HEK293T (cell line): ENCODE measurements around the gene USP43.

Experiments
- CTCF ChIA-PET: fragments of 350-600 bp; formaldehyde crosslinking; extraction: SDS; loops from one replicate; lab custom pipeline; 2021; ENCODE audit warnings: antibody characterized with exemption, inconsistent platforms; lab: Yijun Ruan, JAX
- POLR2A ChIA-PET: fragments of 350-600 bp; formaldehyde crosslinking; extraction: SDS; loops from one replicate; lab custom pipeline; 2020; ENCODE audit warnings: antibody characterized with exemption, inconsistent platforms; lab: Yijun Ruan, JAX
- DNase-seq: peaks from one replicate; pipeline ENCODE4 v3.0.0; 2012; ENCODE audit warnings: mixed read lengths; ENCODE audit errors: extremely low spot score
- ARNT ChIP-seq: fragments of 450-650 bp; IDR thresholded peaks from 2 replicates; pipeline ENCODE4 v1.6.1; 2017; ENCODE audit warnings: mild to moderate bottlenecking
- BHLHE40 ChIP-seq: fragments of 450-650 bp; IDR thresholded peaks from 2 replicates; pipeline ENCODE4 v1.6.1; 2016; ENCODE audit warnings: mild to moderate bottlenecking, moderate library complexity, borderline replicate concordance
- CTBP1 ChIP-seq: fragments of 450-650 bp; IDR thresholded peaks from 2 replicates; pipeline ENCODE4 v1.6.1; 2016; ENCODE audit warnings: borderline replicate concordance
- ELF4 ChIP-seq: fragments of 450-650 bp; IDR thresholded peaks from 2 replicates; pipeline ENCODE4 v1.6.1; 2017; ENCODE audit warnings: antibody characterized with exemption
- FOXA1 ChIP-seq: fragments of 450-650 bp; IDR thresholded peaks from 2 replicates; pipeline ENCODE4 v1.6.1; 2016; ENCODE audit warnings: mild to moderate bottlenecking
- FOXK2 ChIP-seq: fragments of 450-650 bp; IDR thresholded peaks from 2 replicates; pipeline ENCODE4 v1.6.1; 2016; ENCODE audit warnings: mild to moderate bottlenecking
- FOXM1 ChIP-seq: fragments of 450-650 bp; IDR thresholded peaks from 2 replicates; pipeline ENCODE4 v1.6.1; 2017; ENCODE audit warnings: mild to moderate bottlenecking, borderline replicate concordance
- HDGF ChIP-seq: fragments of 450-650 bp; IDR thresholded peaks from 2 replicates; pipeline ENCODE4 v1.6.1; 2017; ENCODE audit warnings: antibody characterized with exemption, borderline replicate concordance
- L3MBTL2 ChIP-seq: fragments of 450-650 bp; conservative IDR thresholded peaks from 2 replicates; pipeline ENCODE4 v1.6.1; 2016; ENCODE audit warnings: mild to moderate bottlenecking
- LEF1 ChIP-seq: fragments of 450-650 bp; IDR thresholded peaks from 2 replicates; pipeline ENCODE4 v1.6.1; 2017; ENCODE audit warnings: mild to moderate bottlenecking, borderline replicate concordance
- NFRKB ChIP-seq: fragments of 450-650 bp; IDR thresholded peaks from 2 replicates; pipeline ENCODE4 v1.6.1; 2016; ENCODE audit warnings: mild to moderate bottlenecking, moderate library complexity
- PKNOX1 ChIP-seq: fragments of 450-650 bp; IDR thresholded peaks from 2 replicates; pipeline ENCODE4 v1.6.1; 2016
- SP1 ChIP-seq: fragments of 450-650 bp; IDR thresholded peaks from 2 replicates; pipeline ENCODE4 v1.6.1; 2017
- SUZ12 ChIP-seq: fragments of 450-650 bp; IDR thresholded peaks from 2 replicates; pipeline ENCODE4 v1.6.1; 2016; ENCODE audit warnings: mild to moderate bottlenecking
- TARDBP ChIP-seq: fragments of 450-650 bp; IDR thresholded peaks from 2 replicates; pipeline ENCODE4 v1.6.1; 2016
- ZNF384 ChIP-seq: fragments of 450-650 bp; IDR thresholded peaks from 2 replicates; pipeline ENCODE4 v1.6.1; 2016

USP43 gene

GRCh38 chr17:9760266-9760665 is 114.9 kb downstream of the USP43 start:
- POLR2A ChIA-PET, result no interaction called here
- no peak for DNase-seq
- TF ChIP-seq SP1 (no peak), L3MBTL2 (no peak), ARNT (no peak), TARDBP (no peak), LEF1 (no peak)
- CTCF ChIA-PET, result no interaction called here

- DNase-seq, result no peak
- ChIA-PET CTCF (no interaction called here), POLR2A (no interaction called here)
Observed at GRCh38 chr17:9763643-9764042, 118.3 kb downstream of the USP43 start.

GRCh38 chr17:9765322-9765721 is 120.0 kb downstream of the USP43 start:
- ChIA-PET CTCF (interaction anchor here (0.6 kb wide), 1 partner anchor 8 kb away, joined by 3 read pairs; no protein-coding TSS in a partner anchor), POLR2A (no interaction called here)
- TF ChIP-seq ARNT (no peak), TARDBP (no peak), HDGF (no peak), CTBP1 (no peak), BHLHE40 (no peak), PKNOX1 (no peak), ELF4 (no peak)
- DNase-seq, result no peak

More at GRCh38 chr17:9763643-9764042, 118.3 kb downstream of the USP43 start:
- TF ChIP-seq FOXK2 (no peak), FOXM1 (no peak), PKNOX1 (no peak), L3MBTL2 (no peak), SUZ12 (no peak)

- DNase-seq, result no peak
- ChIA-PET POLR2A (no interaction called here), CTCF (no interaction called here)
- TF ChIP-seq FOXA1, result no peak
- no peak for TF ChIP-seq FOXM1
Observed at GRCh38 chr17:9766970-9767369, 121.7 kb downstream of the USP43 start.

- CTCF ChIA-PET, result no interaction called here
- TF ChIP-seq FOXM1 (no peak), HDGF (no peak), SUZ12 (no peak), CTBP1 (no peak)
- DNase-seq, result no peak
- POLR2A ChIA-PET, result no interaction called here
Observed at GRCh38 chr17:9767432-9767991, 122.2 kb downstream of the USP43 start.

- CTCF ChIA-PET, result interaction anchor here (0.8 to 1.7 kb wide), 6 partner anchors 10 to 191 kb away, joined by 3 to 7 read pairs (median 4); partner anchors contain the start of gene CFAP52
- no peak for TF ChIP-seq L3MBTL2
- TF ChIP-seq PKNOX1, result no peak
- TF ChIP-seq SUZ12, result no peak
- no peak for TF ChIP-seq BHLHE40
- TF ChIP-seq HDGF, result no peak
- no peak for TF ChIP-seq CTBP1
- TF ChIP-seq TARDBP, result no peak
- TF ChIP-seq FOXA1, result no peak
- TF ChIP-seq LEF1, result no peak
- no peak for TF ChIP-seq FOXK2
- TF ChIP-seq FOXM1, result no peak
- TF ChIP-seq NFRKB, result no peak
- peak; percentile 50 for DNase-seq
- POLR2A ChIA-PET, result interaction anchor here (1.0 kb wide), 1 partner anchor 193 kb away, joined by 5 read pairs; the partner anchor contains the start of gene STX8
Observed at GRCh38 chr17:9768381-9768934, 123.1 kb downstream of the USP43 start.

GRCh38 chr17:9769036-9769695 is 123.8 kb downstream of the USP43 start:
- POLR2A ChIA-PET, result interaction anchor here (1.0 kb wide), 1 partner anchor 194 kb away, joined by 5 read pairs; the partner anchor contains the start of gene STX8
- DNase-seq, result no peak
- CTCF ChIA-PET, result interaction anchor here (0.8 to 1.7 kb wide), 6 partner anchors 10 to 192 kb away, joined by 3 to 7 read pairs (median 4); partner anchors contain the start of gene CFAP52
- no peak for TF ChIP-seq NFRKB
- no peak for TF ChIP-seq HDGF
- no peak for TF ChIP-seq LEF1
- no peak for TF ChIP-seq SUZ12
- TF ChIP-seq L3MBTL2, result no peak
- TF ChIP-seq ZNF384, result no peak
- no peak for TF ChIP-seq FOXA1
- TF ChIP-seq FOXK2, result no peak
- TF ChIP-seq BHLHE40, result no peak
- TF ChIP-seq FOXM1, result no peak
- TF ChIP-seq SP1, result no peak
- no peak for TF ChIP-seq CTBP1
- no peak for TF ChIP-seq ARNT
- no peak for TF ChIP-seq ELF4
- TF ChIP-seq PKNOX1, result no peak
